ENCODE data around the gene LRRC3.
A peak's percentile ranks its signal among the peaks of the same experiment; 100 is the strongest.

LRRC3 gene

GRCh38 chr21:44424608-44425306 is 30.6 kb upstream of the LRRC3 start:
- DNase-seq, result no peak

GRCh38 chr21:44425307-44425894 is 29.9 kb upstream of the LRRC3 start:
- DNase-seq, result no peak

GRCh38 chr21:44425895-44426662 is 29.2 kb upstream of the LRRC3 start:
- DNase-seq, result no peak

- no peak for DNase-seq
Measured at GRCh38 chr21:44426663-44427191, 28.6 kb upstream of the LRRC3 start.

GRCh38 chr21:44427241-44428120 is 27.8 kb upstream of the LRRC3 start:
- DNase-seq, result no peak

- DNase-seq, result peak; percentile 30
Measured at GRCh38 chr21:44428281-44428960, 26.9 kb upstream of the LRRC3 start.

GRCh38 chr21:44429894-44430293 is 25.4 kb upstream of the LRRC3 start:
- DNase-seq, result no peak

- DNase-seq, result no peak
Measured at GRCh38 chr21:44431300-44431699, 24.0 kb upstream of the LRRC3 start.

- DNase-seq, result no peak
Measured at GRCh38 chr21:44432841-44433790, 22.2 kb upstream of the LRRC3 start.

GRCh38 chr21:44433791-44434567 is 21.3 kb upstream of the LRRC3 start:
- DNase-seq, result no peak

- DNase-seq, result no peak
Measured at GRCh38 chr21:44434568-44434925, 20.8 kb upstream of the LRRC3 start.

GRCh38 chr21:44434936-44435635 is 20.2 kb upstream of the LRRC3 start:
- DNase-seq, result no peak

GRCh38 chr21:44436111-44436611 is 19.1 kb upstream of the LRRC3 start:
- DNase-seq, result no peak

GRCh38 chr21:44436958-44437357 is 18.4 kb upstream of the LRRC3 start:
- no peak for DNase-seq

GRCh38 chr21:44437371-44437695 is 18.0 kb upstream of the LRRC3 start:
- no peak for DNase-seq

GRCh38 chr21:44437696-44438431 is 17.4 kb upstream of the LRRC3 start:
- no peak for DNase-seq

- peak; percentile 6 for DNase-seq
Measured at GRCh38 chr21:44438531-44439210, 16.6 kb upstream of the LRRC3 start.

GRCh38 chr21:44439211-44439600 is 16.1 kb upstream of the LRRC3 start:
- DNase-seq, result peak; percentile 5
